ENCODE results near the gene XPC.

Gene XPC

GRCh38 chr3:14201940-14202684 lies 23.7 kb upstream of the XPC start:
- Mint-ChIP-seq H3K27ac (no peak overlapping the region), H3K4me3 (no peak overlapping the region), H3K4me1 (no peaks in the 10 kb centered on the region), H3K36me3 (peaks cover 20% of the 10 kb centered on the region), H3K27me3 (no peaks in the 10 kb centered on the region), H3K9me3 (no peaks in the 10 kb centered on the region)
- CTCF ChIA-PET = interaction anchor here (2.2 to 3.5 kb wide), 2 partner anchors 57 to 260 kb away, joined by 7 to 27 read pairs; no protein-coding TSS in a partner anchor
- no peak for DNase-seq

- Mint-ChIP-seq H3K4me3 (no peak overlapping the region), H3K9me3 (no peaks in the 10 kb centered on the region), H3K27me3 (no peaks in the 10 kb centered on the region), H3K27ac (no peak overlapping the region), H3K36me3 (peaks cover 23% of the 10 kb centered on the region), H3K4me1 (no peaks in the 10 kb centered on the region)
- no peak for DNase-seq
- CTCF ChIA-PET = interaction anchor here (0.6 to 1.9 kb wide), 4 partner anchors 10 to 304 kb away, joined by 3 to 7 read pairs (median 4); no protein-coding TSS in a partner anchor
Measured at GRCh38 chr3:14200841-14201240, 22.4 kb upstream of the XPC start.

- Mint-ChIP-seq H3K4me1 (no peaks in the 10 kb centered on the region), H3K9me3 (no peaks in the 10 kb centered on the region), H3K27me3 (no peaks in the 10 kb centered on the region), H3K36me3 (peaks cover 23% of the 10 kb centered on the region), H3K4me3 (no peak overlapping the region), H3K27ac (no peak overlapping the region)
- CTCF ChIA-PET = interaction anchor here (0.7 to 1.9 kb wide), 3 partner anchors 11 to 304 kb away, joined by 4 to 7 read pairs (median 6); no protein-coding TSS in a partner anchor
- DNase-seq = no peak
Measured at GRCh38 chr3:14200276-14200675, 21.9 kb upstream of the XPC start.

- Mint-ChIP-seq H3K4me3 (no peak overlapping the region), H3K36me3 (peaks cover 23% of the 10 kb centered on the region), H3K27me3 (no peaks in the 10 kb centered on the region), H3K9me3 (no peaks in the 10 kb centered on the region), H3K4me1 (no peaks in the 10 kb centered on the region), H3K27ac (no peak overlapping the region)
- CTCF ChIA-PET = interaction anchor here (1.9 kb wide), 1 partner anchor 303 kb away, joined by 7 read pairs; no protein-coding TSS in a partner anchor
- DNase-seq = no peak
Measured at GRCh38 chr3:14199641-14200040, 21.2 kb upstream of the XPC start.

- Mint-ChIP-seq H3K4me1 (peaks cover 8% of the 10 kb centered on the region), H3K27ac (no peak overlapping the region), H3K36me3 (peaks cover 38% of the 10 kb centered on the region), H3K9me3 (no peaks in the 10 kb centered on the region), H3K4me3 (no peak overlapping the region), H3K27me3 (no peaks in the 10 kb centered on the region)
- no peak for DNase-seq
- CTCF ChIA-PET = interaction anchor here (0.6 to 1.2 kb wide), 2 partner anchors 9 to 11 kb away, joined by 4 to 7 read pairs; no protein-coding TSS in a partner anchor
Measured at GRCh38 chr3:14194865-14195264, 16.5 kb upstream of the XPC start.

GRCh38 chr3:14188041-14188754 lies 9.8 kb upstream of the XPC start:
- CTCF ChIA-PET = interaction anchor here (1.3 kb wide), 1 partner anchor 15 kb away, joined by 6 read pairs; no protein-coding TSS in a partner anchor
- Mint-ChIP-seq H3K4me3 (no peak overlapping the region), H3K36me3 (peaks cover 52% of the 10 kb centered on the region), H3K27ac (no peak overlapping the region), H3K9me3 (no peaks in the 10 kb centered on the region), H3K4me1 (peaks cover 18% of the 10 kb centered on the region), H3K27me3 (no peaks in the 10 kb centered on the region)
- DNase-seq = no peak

- CTCF ChIA-PET = no interaction called here
- Mint-ChIP-seq H3K36me3 (peaks cover 58% of the 10 kb centered on the region), H3K9me3 (no peaks in the 10 kb centered on the region), H3K27me3 (no peaks in the 10 kb centered on the region), H3K4me1 (peaks cover 24% of the 10 kb centered on the region), H3K27ac (no peak overlapping the region), H3K4me3 (no peak overlapping the region)
- no peak for DNase-seq
Measured at GRCh38 chr3:14186854-14187458, 8.6 kb upstream of the XPC start.

GRCh38 chr3:14183015-14183577 lies 4.7 kb upstream of the XPC start:
- CTCF ChIA-PET = no interaction called here
- peaks cover 40% of the 10 kb centered on the region for H3K36me3 Mint-ChIP-seq
- no peak overlapping the region for H3K4me3 Mint-ChIP-seq
- DNase-seq = no peak
- H3K9me3 Mint-ChIP-seq = no peaks in the 10 kb centered on the region
- H3K27ac Mint-ChIP-seq = peak overlapping the region; percentile 21
- peaks cover 41% of the 10 kb centered on the region for H3K4me1 Mint-ChIP-seq
- H3K27me3 Mint-ChIP-seq = no peaks in the 10 kb centered on the region

GRCh38 chr3:14181253-14181652 lies 2.9 kb upstream of the XPC start:
- H3K4me1 Mint-ChIP-seq = peaks cover 55% of the 10 kb centered on the region
- H3K27ac Mint-ChIP-seq = no peak overlapping the region
- peaks cover 37% of the 10 kb centered on the region for H3K36me3 Mint-ChIP-seq
- H3K9me3 Mint-ChIP-seq = no peaks in the 10 kb centered on the region
- CTCF ChIA-PET = interaction anchor here (0.9 kb wide), 1 partner anchor 23 kb away, joined by 3 read pairs; no protein-coding TSS in a partner anchor
- H3K4me3 Mint-ChIP-seq = no peak overlapping the region
- DNase-seq = no peak
- H3K27me3 Mint-ChIP-seq = no peaks in the 10 kb centered on the region

- H3K4me3 Mint-ChIP-seq = peak overlapping the region; percentile 90
- CTCF ChIA-PET = interaction anchor here (1.0 to 2.6 kb wide), 4 partner anchors 24 to 284 kb away, joined by 3 to 7 read pairs (median 6); partner anchors contain the start of genes CHCHD4 and TMEM43
- DNase-seq = no peak
- H3K36me3 Mint-ChIP-seq = peaks cover 36% of the 10 kb centered on the region
- no peaks in the 10 kb centered on the region for H3K27me3 Mint-ChIP-seq
- H3K9me3 Mint-ChIP-seq = no peaks in the 10 kb centered on the region
- H3K27ac Mint-ChIP-seq = peak overlapping the region; percentile 96
- peaks cover 69% of the 10 kb centered on the region for H3K4me1 Mint-ChIP-seq
Measured at GRCh38 chr3:14179795-14180194, 1.4 kb upstream of the XPC start.

- Mint-ChIP-seq H3K4me1 (peaks cover 76% of the 10 kb centered on the region), H3K27ac (peak overlapping the region; percentile 96), H3K9me3 (no peaks in the 10 kb centered on the region), H3K36me3 (peaks cover 35% of the 10 kb centered on the region), H3K27me3 (no peaks in the 10 kb centered on the region), H3K4me3 (peak overlapping the region; percentile 90)
- CTCF ChIA-PET = interaction anchor here (1.0 to 2.6 kb wide), 7 partner anchors 25 to 521 kb away, joined by 3 to 7 read pairs (median 5); partner anchors contain the start of genes CHCHD4 and TMEM43
- DNase-seq = no peak
Measured at GRCh38 chr3:14179114-14179465, 689 bp upstream of the XPC start.

GRCh38 chr3:14177580-14178246 lies 688 bp downstream of the XPC start:
- no peak for DNase-seq
- peaks cover 65% of the 10 kb centered on the region for H3K4me1 Mint-ChIP-seq
- H3K4me3 Mint-ChIP-seq = peak overlapping the region; percentile 90

GRCh38 chr3:14175383-14176037 lies 2.9 kb downstream of the XPC start:
- Mint-ChIP-seq H3K27ac (peak overlapping the region; percentile 12), H3K4me1 (peaks cover 54% of the 10 kb centered on the region), H3K27me3 (no peaks in the 10 kb centered on the region), H3K36me3 (peaks cover 38% of the 10 kb centered on the region), H3K9me3 (no peaks in the 10 kb centered on the region), H3K4me3 (peak overlapping the region; percentile 10)
- peak; percentile 76 for DNase-seq
- CTCF ChIA-PET = interaction anchor here (1.0 to 1.4 kb wide), 3 partner anchors 11 to 51 kb away, joined by 3 read pairs; partner anchors contain the start of genes CHCHD4 and TMEM43

More at GRCh38 chr3:14177580-14178246, 688 bp downstream of the XPC start:
- Mint-ChIP-seq H3K27ac (peak overlapping the region; percentile 91), H3K36me3 (peaks cover 30% of the 10 kb centered on the region), H3K27me3 (no peaks in the 10 kb centered on the region), H3K9me3 (no peaks in the 10 kb centered on the region)
- CTCF ChIA-PET = interaction anchor here (1.0 to 2.6 kb wide), 3 partner anchors 26 to 520 kb away, joined by 3 to 7 read pairs (median 4); partner anchors contain the start of genes CHCHD4 and TMEM43
